MG63 (cell line): ENCODE results near the gene MUL1. TPM values are rescaled to one million over a fixed set of nuclear protein-coding genes. Genes with fewer than 3 reads are reported as not detected.

Source experiments
- DNase-seq: peaks from one replicate; pipeline ENCODE4 v3.0.0-alpha.2; 2020
- H3K27me3 ChIP-seq: fragments of 250-450 bp; sonication (Bioruptor Pico); 2 replicates; pipeline ENCODE4 v1.5.1; 2020; ENCODE audit warnings: mild to moderate bottlenecking, moderate library complexity
- H3K36me3 ChIP-seq: fragments of 250-450 bp; sonication (Bioruptor Pico); 2 replicates; pipeline ENCODE4 v1.5.1; 2020; ENCODE audit warnings: mild to moderate bottlenecking, moderate library complexity
- H3K4me3 ChIP-seq: fragments of 250-450 bp; sonication (Bioruptor Pico); 2 replicates; pipeline ENCODE4 v1.5.1; 2020; ENCODE audit warnings: mild to moderate bottlenecking, moderate library complexity
- H3K9me3 ChIP-seq: fragments of 250-450 bp; sonication (Bioruptor Pico); 2 replicates; pipeline ENCODE4 v1.5.1; 2020; ENCODE audit warnings: mild to moderate bottlenecking, moderate library complexity
- total RNA-seq: library from RNA; depleted of rRNA; stranded (reverse); fragments of >200 nt; shearing (Covaris generic); gene quantifications from 2 replicates; pipeline ENCODE4 v1.2.3, GENCODE V29; 2014; ENCODE audit warnings: low replicate concordance

Gene MUL1
- total RNA-seq, 1 experiment from 2014 or later = 12.1 TPM

GRCh38 chr1:20480951-20481617, 26.9 kb downstream of the MUL1 start:
- H3K9me3 ChIP-seq = peaks cover 2% of the 10 kb centered on the region; the same call in 1 of the 2 replicates

GRCh38 chr1:20480243-20480944, 27.6 kb downstream of the MUL1 start:
- Histone ChIP-seq H3K27me3 (no peaks in the 10 kb centered on the region), H3K9me3 (peaks cover 2% of the 10 kb centered on the region; the same call in 1 of the 2 replicates), H3K36me3 (peaks cover 10% of the 10 kb centered on the region), H3K4me3 (no peak overlapping the region)
- no peak for DNase-seq

More at GRCh38 chr1:20480951-20481617, 26.9 kb downstream of the MUL1 start:
- no peak for DNase-seq
- H3K4me3 ChIP-seq = no peak overlapping the region
- no peaks in the 10 kb centered on the region for H3K27me3 ChIP-seq
- H3K36me3 ChIP-seq = peaks cover 10% of the 10 kb centered on the region

- Histone ChIP-seq H3K36me3 (peaks cover 10% of the 10 kb centered on the region), H3K4me3 (no peak overlapping the region), H3K9me3 (peaks cover 2% of the 10 kb centered on the region; the same call in 1 of the 2 replicates), H3K27me3 (no peaks in the 10 kb centered on the region)
- no peak for DNase-seq
Observed at GRCh38 chr1:20479840-20480239, 28.1 kb downstream of the MUL1 start.

- no peaks in the 10 kb centered on the region for H3K27me3 ChIP-seq
- no peak for DNase-seq
- H3K36me3 ChIP-seq = peaks cover 2% of the 10 kb centered on the region
- peaks cover 2% of the 10 kb centered on the region; the same call in 1 of the 2 replicates for H3K9me3 ChIP-seq
- H3K4me3 ChIP-seq = no peak overlapping the region
Observed at GRCh38 chr1:20478057-20478635, 29.8 kb downstream of the MUL1 start.

- peak; percentile 46 for DNase-seq
- H3K9me3 ChIP-seq = peaks cover 2% of the 10 kb centered on the region; the same call in 1 of the 2 replicates
- H3K27me3 ChIP-seq = no peaks in the 10 kb centered on the region
- H3K4me3 ChIP-seq = no peak overlapping the region
- peaks cover 2% of the 10 kb centered on the region for H3K36me3 ChIP-seq
Observed at GRCh38 chr1:20477348-20478056, 30.4 kb downstream of the MUL1 start.

- Histone ChIP-seq H3K4me3 (no peak overlapping the region), H3K27me3 (no peaks in the 10 kb centered on the region), H3K9me3 (no peaks in the 10 kb centered on the region), H3K36me3 (no peaks in the 10 kb centered on the region)
- DNase-seq = peak; percentile 21
Observed at GRCh38 chr1:20476265-20477038, 31.5 kb downstream of the MUL1 start.

- H3K9me3 ChIP-seq = no peaks in the 10 kb centered on the region
- H3K4me3 ChIP-seq = no peak overlapping the region
- no peaks in the 10 kb centered on the region for H3K27me3 ChIP-seq
- no peaks in the 10 kb centered on the region for H3K36me3 ChIP-seq
- DNase-seq = no peak
Observed at GRCh38 chr1:20474996-20475395, 33.0 kb downstream of the MUL1 start.

GRCh38 chr1:20474333-20474975, 33.5 kb downstream of the MUL1 start:
- Histone ChIP-seq H3K27me3 (no peaks in the 10 kb centered on the region), H3K4me3 (no peak overlapping the region), H3K36me3 (no peaks in the 10 kb centered on the region), H3K9me3 (no peaks in the 10 kb centered on the region)
- no peak for DNase-seq

- Histone ChIP-seq H3K9me3 (no peaks in the 10 kb centered on the region), H3K36me3 (no peaks in the 10 kb centered on the region), H3K27me3 (no peaks in the 10 kb centered on the region), H3K4me3 (no peak overlapping the region)
- DNase-seq = no peak
Observed at GRCh38 chr1:20473894-20474293, 34.1 kb downstream of the MUL1 start.

- Histone ChIP-seq H3K27me3 (no peaks in the 10 kb centered on the region), H3K4me3 (no peak overlapping the region), H3K36me3 (no peaks in the 10 kb centered on the region), H3K9me3 (no peaks in the 10 kb centered on the region)
- no peak for DNase-seq
Observed at GRCh38 chr1:20472860-20473711, 34.9 kb downstream of the MUL1 start.

GRCh38 chr1:20472121-20472520, 35.8 kb downstream of the MUL1 start:
- no peaks in the 10 kb centered on the region for H3K27me3 ChIP-seq
- no peaks in the 10 kb centered on the region for H3K9me3 ChIP-seq
- no peak for DNase-seq
- H3K4me3 ChIP-seq = no peak overlapping the region
- H3K36me3 ChIP-seq = no peaks in the 10 kb centered on the region

GRCh38 chr1:20470194-20470593, 37.8 kb downstream of the MUL1 start:
- no peaks in the 10 kb centered on the region for H3K36me3 ChIP-seq
- H3K9me3 ChIP-seq = no peaks in the 10 kb centered on the region
- H3K4me3 ChIP-seq = no peak overlapping the region
- H3K27me3 ChIP-seq = no peaks in the 10 kb centered on the region
- no peak for DNase-seq

- no peak for DNase-seq
- H3K27me3 ChIP-seq = no peaks in the 10 kb centered on the region; the same call in 1 of the 2 replicates
- no peaks in the 10 kb centered on the region for H3K36me3 ChIP-seq
Observed at GRCh38 chr1:20469406-20470076, 38.4 kb downstream of the MUL1 start.

GRCh38 chr1:20466273-20466672, 41.7 kb downstream of the MUL1 start:
- Histone ChIP-seq H3K36me3 (no peaks in the 10 kb centered on the region), H3K9me3 (no peaks in the 10 kb centered on the region), H3K4me3 (no peak overlapping the region), H3K27me3 (no peaks in the 10 kb centered on the region; the same call in 1 of the 2 replicates)
- no peak for DNase-seq

More at GRCh38 chr1:20469406-20470076, 38.4 kb downstream of the MUL1 start:
- Histone ChIP-seq H3K9me3 (no peaks in the 10 kb centered on the region), H3K4me3 (no peak overlapping the region)

- no peak for DNase-seq
- no peaks in the 10 kb centered on the region for H3K9me3 ChIP-seq
- no peaks in the 10 kb centered on the region; the same call in 1 of the 2 replicates for H3K27me3 ChIP-seq
- no peak overlapping the region for H3K4me3 ChIP-seq
- H3K36me3 ChIP-seq = no peaks in the 10 kb centered on the region
Observed at GRCh38 chr1:20465187-20465586, 42.8 kb downstream of the MUL1 start.
